ENCODE measurements around the gene CAPN8. TPM values are rescaled to one million over a fixed set of nuclear protein-coding genes. Genes with fewer than 3 reads are reported as not detected.

Gene CAPN8
- total RNA-seq, 1 donor from 2014 or later, result not detected

Other genes starting within 250 kb of the CAPN8 start
- gene CAPN2, start 46.8 kb upstream of the CAPN8 start, total RNA-seq, result 199 and 234 TPM in 2 replicates
- 44.4 and 54.3 TPM in 2 replicates for gene TP53BP2, start 180.2 kb upstream of the CAPN8 start, total RNA-seq